Keratinocyte (primary cell): ENCODE results near the gene TINAGL1. TPM values are rescaled to one million over a fixed set of nuclear protein-coding genes. Genes with fewer than 3 reads are reported as not detected.

Experiments used
- DNase-seq: peaks from one replicate; pipeline ENCODE4 v3.0.0-alpha.2; 2011; ENCODE audit warnings: low read depth, missing footprints, low spot score
- FAIRE-seq: peaks from 2 replicates; lab custom pipeline; 2011; peaks lifted over from hg19 to GRCh38; lab: Jason Lieb, UNC
- H2AFZ ChIP-seq: 2 replicates; pipeline ENCODE4 v1.6.0; 2012; ENCODE audit warnings: low read length, control low read depth, inconsistent platforms; ENCODE audit not compliant: control insufficient read depth
- H3K27ac ChIP-seq: 2 replicates; pipeline ENCODE4 v1.5.1; 2011; ENCODE audit warnings: low read length; ENCODE audit not compliant: control insufficient read depth, insufficient read depth
- H3K27me3 ChIP-seq: 3 replicates; pipeline ENCODE4 v1.6.0; 2011; ENCODE audit warnings: low read length; ENCODE audit not compliant: control insufficient read depth, insufficient read depth; ENCODE audit errors: extremely low read depth
- H3K36me3 ChIP-seq, 2 experiments: 2 replicates in 1 of 2; 3 replicates in 1 of 2; pipeline ENCODE4 v1.5.1; 2011; ENCODE audit warnings: low read length in 2 of 2, mild to moderate bottlenecking in 1 of 2; ENCODE audit not compliant: control insufficient read depth in 2 of 2, insufficient read depth in 2 of 2; ENCODE audit errors: extremely low read depth in 1 of 2
- H3K4me1 ChIP-seq: 3 replicates; pipeline ENCODE4 v1.5.1; 2011; ENCODE audit warnings: low read length; ENCODE audit not compliant: control insufficient read depth, insufficient read depth; ENCODE audit errors: extremely low read depth
- H3K4me2 ChIP-seq: 3 replicates; pipeline ENCODE4 v1.6.0; 2011; ENCODE audit warnings: low read depth, low read length; ENCODE audit not compliant: control insufficient read depth, insufficient read depth; ENCODE audit errors: extremely low read depth
- H3K4me3 ChIP-seq, 3 experiments: fragments of 200-600 bp in 1 of 3; sonication (generic) in 1 of 3; 2 replicates in 2 of 3; 3 replicates in 1 of 3; pipeline ENCODE4 v1.5.1; 2011 to 2016; ENCODE audit warnings: low read length in 3 of 3, mild to moderate bottlenecking in 3 of 3, control low read depth in 2 of 3, inconsistent platforms in 1 of 3, low read depth in 1 of 3, mixed read lengths in 1 of 3, mixed run types in 1 of 3, moderate library complexity in 1 of 3; ENCODE audit not compliant: control insufficient read depth in 2 of 3, insufficient read depth in 2 of 3; ENCODE audit errors: extremely low read depth in 1 of 3
- H3K79me2 ChIP-seq: 2 replicates; pipeline ENCODE4 v1.6.0; 2012; ENCODE audit warnings: low read length; ENCODE audit not compliant: control insufficient read depth, insufficient read depth
- H3K9ac ChIP-seq: 3 replicates; pipeline ENCODE4 v1.6.0; 2011; ENCODE audit warnings: low read length; ENCODE audit not compliant: control insufficient read depth, insufficient read depth; ENCODE audit errors: extremely low read depth
- H3K9me1 ChIP-seq: 3 replicates; pipeline ENCODE4 v1.6.0; 2011; ENCODE audit warnings: low read length; ENCODE audit not compliant: control insufficient read depth, insufficient read depth; ENCODE audit errors: extremely low read depth
- H3K9me3 ChIP-seq: 2 replicates; pipeline ENCODE4 v1.5.1; 2012; ENCODE audit warnings: low read depth, low read length; ENCODE audit not compliant: control insufficient read depth
- H4K20me1 ChIP-seq: 3 replicates; pipeline ENCODE4 v1.6.0; 2011; ENCODE audit warnings: low read length; ENCODE audit not compliant: control insufficient read depth, insufficient read depth; ENCODE audit errors: extremely low read depth
- EZH2 ChIP-seq: IDR thresholded peaks from one replicate; pipeline ENCODE4 v1.6.1; 2012; ENCODE audit warnings: inconsistent platforms, mild to moderate bottlenecking, low read length, moderate library complexity
- dilution Hi-C: fragments of 300-500 bp; cut with MboI; formaldehyde crosslinking; loops from one replicate; pipeline ENCODE4 v1.7.0; 2020; ENCODE audit warnings: low sequenced_read_pairs; ENCODE audit not compliant: extremely low pct_ligation_motif_present
- polyA plus RNA-seq, 5 experiments: library from polyadenylated mRNA; depleted of rRNA in 3 of 5; stranded (reverse) in 3 of 5; stranded (forward) in 1 of 5; unstranded in 1 of 5; fragments of >200 nt; gene quantifications; 1 replicate in 1 of 5; 2 replicates in 3 of 5; 3 replicates in 1 of 5; pipeline versions ENCODE4 v1.2.1 to v1.2.3, GENCODE V29; 2011 to 2012; ENCODE audit warnings: missing spikeins in 2 of 5, low read depth in 1 of 5, low replicate concordance in 1 of 5
- TF ChIP-seq, protein P1 (sequence below), 3 experiments: IDR thresholded peaks in 1 of 3; conservative IDR thresholded peaks in 1 of 3; optimal IDR thresholded peaks in 1 of 3; 2 replicates in 2 of 3; 3 replicates in 1 of 3; pipeline versions ENCODE3 to v1.5.1; 2011; ENCODE audit warnings: low read length in 3 of 3, mild to moderate bottlenecking in 3 of 3, moderate library complexity in 2 of 3, control low read depth in 1 of 3, inconsistent platforms in 1 of 3; ENCODE audit not compliant: insufficient read depth in 2 of 3; ENCODE audit errors: extremely low read depth in 1 of 3

TINAGL1 gene
- polyA plus RNA-seq, 1 donor (not counting 4 experiments of a cell fraction or from before 2014, with no cell fraction given), result 189 TPM

DNA sequence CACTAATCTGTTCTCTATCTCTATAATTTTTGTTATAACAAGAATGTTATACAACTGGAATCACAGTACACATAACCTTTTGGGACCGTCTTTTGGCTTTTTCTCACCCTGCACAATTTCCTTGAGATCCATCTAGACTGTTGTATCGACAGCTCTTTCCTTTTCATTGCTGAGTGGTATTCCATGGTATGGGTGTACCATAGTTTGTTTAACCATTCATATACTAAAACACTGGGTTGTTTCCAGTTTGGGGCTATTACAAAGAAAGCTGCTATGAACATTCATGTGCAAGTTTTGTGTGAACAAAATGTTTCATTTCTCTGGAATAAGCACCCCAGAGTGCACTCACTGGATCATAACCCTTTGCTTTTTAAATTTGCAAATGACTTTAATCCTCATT lies 25.8 kb downstream of the TINAGL1 start:
- no peak for FAIRE-seq

GRCh38 chr1:31605908-31606427 lies 29.7 kb downstream of the TINAGL1 start:
- dilution Hi-C loops, result no loop called here
- no peaks in the 10 kb centered on the region for H3K9me3 ChIP-seq
- TF ChIP-seq EZH2, result no peak
- no peaks in the 10 kb centered on the region for H3K27me3 ChIP-seq
- no peaks in the 10 kb centered on the region for H3K79me2 ChIP-seq
- no peak overlapping the region for H3K4me2 ChIP-seq
- H3K9me1 ChIP-seq, result no peaks in the 10 kb centered on the region
- H3K36me3 ChIP-seq, result no peaks in the 10 kb centered on the region
- no peak overlapping the region for H3K27ac ChIP-seq
- FAIRE-seq (no peak), DNase-seq (no peak)
- no peak overlapping the region for H3K9ac ChIP-seq
- H4K20me1 ChIP-seq, result no peaks in the 10 kb centered on the region
- H3K4me3 ChIP-seq, result no peak overlapping the region
- H3K4me1 ChIP-seq, result peaks cover 6% of the 10 kb centered on the region
- H2AFZ ChIP-seq, result no peak overlapping the region

More for the DNA sequence above, 25.8 kb downstream of the TINAGL1 start:
- no peak overlapping the region for H3K9ac ChIP-seq
- no peak overlapping the region for H2AFZ ChIP-seq
- H3K9me3 ChIP-seq, result no peaks in the 10 kb centered on the region
- DNase-seq, result no peak
- H3K79me2 ChIP-seq, result no peaks in the 10 kb centered on the region
- H3K4me1 ChIP-seq, result peaks cover 6% of the 10 kb centered on the region
- no peak overlapping the region for H3K4me3 ChIP-seq
- no peak overlapping the region for H3K4me2 ChIP-seq
- TF ChIP-seq EZH2, result no peak
- TF ChIP-seq, protein P1, sequence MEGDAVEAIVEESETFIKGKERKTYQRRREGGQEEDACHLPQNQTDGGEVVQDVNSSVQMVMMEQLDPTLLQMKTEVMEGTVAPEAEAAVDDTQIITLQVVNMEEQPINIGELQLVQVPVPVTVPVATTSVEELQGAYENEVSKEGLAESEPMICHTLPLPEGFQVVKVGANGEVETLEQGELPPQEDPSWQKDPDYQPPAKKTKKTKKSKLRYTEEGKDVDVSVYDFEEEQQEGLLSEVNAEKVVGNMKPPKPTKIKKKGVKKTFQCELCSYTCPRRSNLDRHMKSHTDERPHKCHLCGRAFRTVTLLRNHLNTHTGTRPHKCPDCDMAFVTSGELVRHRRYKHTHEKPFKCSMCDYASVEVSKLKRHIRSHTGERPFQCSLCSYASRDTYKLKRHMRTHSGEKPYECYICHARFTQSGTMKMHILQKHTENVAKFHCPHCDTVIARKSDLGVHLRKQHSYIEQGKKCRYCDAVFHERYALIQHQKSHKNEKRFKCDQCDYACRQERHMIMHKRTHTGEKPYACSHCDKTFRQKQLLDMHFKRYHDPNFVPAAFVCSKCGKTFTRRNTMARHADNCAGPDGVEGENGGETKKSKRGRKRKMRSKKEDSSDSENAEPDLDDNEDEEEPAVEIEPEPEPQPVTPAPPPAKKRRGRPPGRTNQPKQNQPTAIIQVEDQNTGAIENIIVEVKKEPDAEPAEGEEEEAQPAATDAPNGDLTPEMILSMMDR (optimal IDR thresholded peaks at IDR 0.05 in 1 of 3, IDR thresholded peaks at IDR 0.05 in 1 of 3, conservative IDR thresholded peaks at IDR 0.05 in 1 of 3; ENCODE audit: extremely low read depth in 1 of 3, insufficient read depth in 2 of 3, low read length in 3 of 3), result no peak
- no peaks in the 10 kb centered on the region for H3K9me1 ChIP-seq
- no peaks in the 10 kb centered on the region for H4K20me1 ChIP-seq
- H3K27me3 ChIP-seq, result no peaks in the 10 kb centered on the region
- no peak overlapping the region for H3K27ac ChIP-seq
- dilution Hi-C loops, result no loop called here
- H3K36me3 ChIP-seq, result no peaks in the 10 kb centered on the region

- Histone ChIP-seq H3K79me2 (no peaks in the 10 kb centered on the region), H3K9ac (no peak overlapping the region), H3K4me1 (peaks cover 6% of the 10 kb centered on the region), H4K20me1 (no peaks in the 10 kb centered on the region), H3K9me3 (no peaks in the 10 kb centered on the region), H3K36me3 (no peaks in the 10 kb centered on the region), H3K4me2 (no peak overlapping the region), H2AFZ (no peak overlapping the region), H3K27me3 (no peaks in the 10 kb centered on the region), H3K4me3 (no peak overlapping the region), H3K27ac (no peak overlapping the region), H3K9me1 (no peaks in the 10 kb centered on the region)
- FAIRE-seq (no peak), DNase-seq (no peak)
- dilution Hi-C loops, result no loop called here
- no peak for TF ChIP-seq EZH2
- TF ChIP-seq, protein P1 (optimal IDR thresholded peaks at IDR 0.05 in 1 of 3, IDR thresholded peaks at IDR 0.05 in 1 of 3, conservative IDR thresholded peaks at IDR 0.05 in 1 of 3; ENCODE audit: extremely low read depth in 1 of 3, insufficient read depth in 2 of 3, low read length in 3 of 3), result no peak
Measured at GRCh38 chr1:31607360-31607759, 31.0 kb downstream of the TINAGL1 start.
